Measurements from ENCODE around the gene LINC00237. TPM values are rescaled to one million over a fixed set of nuclear protein-coding genes. Genes with fewer than 3 reads are reported as not detected.

Gene LINC00237
- total RNA-seq, 4 donors from 2014 or later: not detected

- peaks cover 0 to 24% of the 10 kb centered on the region in 2 donors for H3K4me1 ChIP-seq
- no peak overlapping the region for H3K27ac ChIP-seq
- DNase-seq: no peak
- TF ChIP-seq CTCF (IDR thresholded peaks at IDR 0.05): no peak
- TF ChIP-seq POLR2A (IDR thresholded peaks at IDR 0.05): no peak
- intact Hi-C loops (cut with DNase I; ENCODE audit: low total_unique reads): no loop called here
- no peaks in the 10 kb centered on the region for H3K9me3 ChIP-seq
- no peaks in the 10 kb centered on the region for H3K36me3 ChIP-seq
- peaks cover 46 to 91% of the 10 kb centered on the region in 2 donors for H3K27me3 ChIP-seq
- no peak overlapping the region for H3K4me3 ChIP-seq
Observed at GRCh38 chr20:21102603-21103311, 3.4 kb downstream of the LINC00237 start.

- intact Hi-C loops (cut with DNase I; ENCODE audit: low total_unique reads): no loop called here
- Histone ChIP-seq H3K27ac (no peak overlapping the region), H3K27me3 (peaks cover 46 to 95% of the 10 kb centered on the region in 2 donors), H3K4me3 (no peak overlapping the region), H3K4me1 (peaks cover 0 to 24% of the 10 kb centered on the region in 2 donors), H3K36me3 (no peaks in the 10 kb centered on the region), H3K9me3 (no peaks in the 10 kb centered on the region)
- TF ChIP-seq CTCF (IDR thresholded peaks at IDR 0.05): no peak
- TF ChIP-seq POLR2A (IDR thresholded peaks at IDR 0.05): no peak
- DNase-seq: no peak
Observed at GRCh38 chr20:21101932-21102575, 4.1 kb downstream of the LINC00237 start.

GRCh38 chr20:21101453-21101931, 4.7 kb downstream of the LINC00237 start:
- intact Hi-C loops (cut with DNase I; ENCODE audit: low total_unique reads): no loop called here

GRCh38 chr20:21100578-21101452, 5.3 kb downstream of the LINC00237 start:
- no peak for DNase-seq

More at GRCh38 chr20:21101453-21101931, 4.7 kb downstream of the LINC00237 start:
- no peak overlapping the region for H3K4me3 ChIP-seq
- H3K9me3 ChIP-seq: no peaks in the 10 kb centered on the region
- H3K27ac ChIP-seq: no peak overlapping the region
- no peak for DNase-seq
- TF ChIP-seq POLR2A (IDR thresholded peaks at IDR 0.05) (no peak), CTCF (IDR thresholded peaks at IDR 0.05) (no peak)
- H3K27me3 ChIP-seq: peaks cover 46 to 92% of the 10 kb centered on the region in 2 donors
- H3K36me3 ChIP-seq: no peaks in the 10 kb centered on the region
- H3K4me1 ChIP-seq: peaks cover 0 to 24% of the 10 kb centered on the region in 2 donors

More at GRCh38 chr20:21100578-21101452, 5.3 kb downstream of the LINC00237 start:
- intact Hi-C loops (cut with DNase I; ENCODE audit: low total_unique reads): no loop called here
- no peak overlapping the region for H3K27ac ChIP-seq
- H3K9me3 ChIP-seq: no peaks in the 10 kb centered on the region
- H3K27me3 ChIP-seq: peaks cover 42 to 85% of the 10 kb centered on the region in 2 donors
- peak overlapping the region in 1 of 2 donors; percentile 16 for H3K4me3 ChIP-seq
- H3K36me3 ChIP-seq: no peaks in the 10 kb centered on the region
- TF ChIP-seq CTCF (IDR thresholded peaks at IDR 0.05) (no peak), POLR2A (IDR thresholded peaks at IDR 0.05) (no peak)
- peaks cover 0 to 19% of the 10 kb centered on the region in 2 donors for H3K4me1 ChIP-seq
